ENCODE measurements around the gene CCDC15.

CCDC15 gene

DNA sequence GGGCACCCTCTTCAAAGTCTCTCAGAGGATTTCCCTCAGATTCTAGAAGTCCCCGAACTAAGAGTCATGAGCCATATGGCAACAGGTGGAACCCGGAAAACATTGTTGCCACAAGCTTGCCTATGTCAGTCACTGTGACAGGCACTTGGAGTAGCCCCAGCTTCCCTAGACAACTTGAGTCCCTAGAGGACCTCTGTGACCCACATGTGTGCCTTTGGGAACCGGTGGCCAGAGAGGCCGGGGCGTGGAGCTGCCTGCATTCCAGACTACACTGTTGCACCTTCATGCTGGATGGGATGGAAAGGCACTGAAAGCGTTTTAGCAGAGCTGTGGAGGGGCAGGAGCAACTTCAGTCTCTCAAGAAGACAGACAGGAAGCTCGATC lies 121.2 kb downstream of the CCDC15 start:
- intact Hi-C loops (cut with DNase I): no loop called here
- DNase-seq: peak in 1 of 42 donors; percentile 33

DNA sequence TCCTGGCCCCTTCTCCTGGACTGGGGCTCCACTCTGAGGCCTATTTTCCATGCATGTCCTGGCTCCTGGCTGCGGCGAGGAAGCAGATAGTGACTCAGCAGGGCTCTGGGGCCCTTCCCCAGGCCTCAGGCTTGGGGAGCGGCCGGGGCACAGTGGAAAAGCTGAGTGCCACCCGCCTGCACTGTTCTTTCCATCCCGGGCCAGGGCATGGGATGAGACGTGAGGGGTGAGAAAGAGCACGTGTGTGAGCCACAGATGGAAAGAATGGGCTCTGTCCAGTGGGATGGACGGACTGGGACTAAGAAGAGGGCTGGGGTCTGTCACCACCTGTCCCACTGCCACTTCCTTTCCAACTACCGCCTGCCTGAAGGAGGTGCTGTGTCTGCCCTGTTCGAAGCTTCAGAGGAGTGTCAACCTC lies 121.9 kb downstream of the CCDC15 start:
- intact Hi-C loops (cut with DNase I): no loop called here
- DNase-seq: no peak

DNA sequence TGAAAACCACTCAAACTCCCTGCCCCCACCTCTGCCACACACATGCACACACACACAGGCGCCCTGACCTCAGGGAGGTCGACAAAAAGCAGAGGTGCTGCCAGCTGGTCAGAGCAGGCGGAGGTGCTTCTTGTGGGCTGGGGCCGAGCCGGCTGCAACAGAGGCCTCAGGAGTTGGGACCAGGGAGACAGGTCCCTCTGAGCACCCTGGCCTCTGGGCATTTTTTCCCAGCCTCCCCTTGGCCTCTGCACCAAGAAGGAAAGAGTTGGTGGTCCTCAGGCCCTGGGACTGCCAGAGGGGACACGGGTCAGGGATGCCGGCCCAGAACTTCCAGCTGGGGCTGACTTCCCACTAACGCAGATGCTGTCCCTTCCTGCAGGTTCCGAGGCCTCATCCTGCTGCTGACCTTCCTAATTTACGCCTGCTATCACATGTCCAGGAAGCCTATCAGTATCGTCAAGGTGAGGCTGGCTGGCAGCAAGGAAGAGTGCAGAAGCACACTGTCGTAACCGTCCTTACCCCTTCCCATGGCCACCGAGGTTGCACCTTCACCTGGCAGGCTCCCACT lies 122.5 kb downstream of the CCDC15 start:
- DNase-seq: no peak
- intact Hi-C loops (cut with DNase I): no loop called here

DNA sequence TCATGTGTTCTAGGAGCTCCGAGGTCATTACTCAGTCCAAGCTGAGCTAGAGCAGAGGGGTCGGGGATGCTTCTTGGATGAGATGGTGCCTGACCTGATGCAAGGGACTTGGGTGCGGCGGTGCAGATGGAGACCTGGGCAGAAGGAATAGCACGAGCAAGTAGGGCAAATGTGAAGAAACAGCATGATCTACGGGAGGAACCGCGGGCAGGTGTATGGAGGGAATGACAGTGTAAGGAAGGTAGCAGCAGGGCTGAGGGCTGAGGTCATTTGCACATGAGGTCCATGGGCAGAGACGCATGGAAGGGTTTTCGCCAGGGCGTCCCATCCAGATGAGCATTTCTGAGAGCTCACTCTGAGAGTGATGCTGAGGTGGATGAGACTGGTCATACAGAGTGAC lies 124.0 kb downstream of the CCDC15 start:
- intact Hi-C loops (cut with DNase I): no loop called here
- no peak for DNase-seq

DNA sequence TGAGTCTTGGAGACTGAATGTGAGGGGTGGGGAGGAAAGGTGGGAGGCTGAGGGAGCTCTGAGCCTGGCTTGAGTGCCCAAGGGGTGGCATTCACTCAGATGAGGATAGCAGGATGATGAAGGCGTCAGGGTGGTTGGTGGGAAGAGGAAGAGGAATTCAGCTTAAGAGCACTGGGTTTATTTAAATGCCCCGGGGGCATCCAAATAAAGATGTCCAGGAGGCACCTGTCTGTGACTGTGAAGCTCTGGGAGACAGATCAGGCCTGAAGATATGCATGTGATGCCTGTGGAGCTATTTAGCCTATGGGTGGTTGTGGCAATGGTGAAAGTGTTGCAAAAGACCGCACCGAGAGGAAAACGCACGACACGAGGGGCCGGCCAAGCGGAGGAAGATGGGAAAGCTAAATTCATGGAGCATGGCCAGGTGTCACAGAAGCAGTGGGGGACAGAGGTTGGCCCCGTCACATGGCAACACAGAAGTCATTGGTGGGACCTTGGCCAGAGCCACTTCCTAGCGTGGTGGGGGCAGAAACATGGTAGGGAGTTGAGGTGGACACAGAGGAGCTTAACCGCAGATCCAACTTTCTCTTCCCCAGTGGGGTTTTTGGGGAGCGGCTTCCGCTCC lies 124.6 kb downstream of the CCDC15 start:
- no peak for DNase-seq
- intact Hi-C loops (cut with DNase I): no loop called here

DNA sequence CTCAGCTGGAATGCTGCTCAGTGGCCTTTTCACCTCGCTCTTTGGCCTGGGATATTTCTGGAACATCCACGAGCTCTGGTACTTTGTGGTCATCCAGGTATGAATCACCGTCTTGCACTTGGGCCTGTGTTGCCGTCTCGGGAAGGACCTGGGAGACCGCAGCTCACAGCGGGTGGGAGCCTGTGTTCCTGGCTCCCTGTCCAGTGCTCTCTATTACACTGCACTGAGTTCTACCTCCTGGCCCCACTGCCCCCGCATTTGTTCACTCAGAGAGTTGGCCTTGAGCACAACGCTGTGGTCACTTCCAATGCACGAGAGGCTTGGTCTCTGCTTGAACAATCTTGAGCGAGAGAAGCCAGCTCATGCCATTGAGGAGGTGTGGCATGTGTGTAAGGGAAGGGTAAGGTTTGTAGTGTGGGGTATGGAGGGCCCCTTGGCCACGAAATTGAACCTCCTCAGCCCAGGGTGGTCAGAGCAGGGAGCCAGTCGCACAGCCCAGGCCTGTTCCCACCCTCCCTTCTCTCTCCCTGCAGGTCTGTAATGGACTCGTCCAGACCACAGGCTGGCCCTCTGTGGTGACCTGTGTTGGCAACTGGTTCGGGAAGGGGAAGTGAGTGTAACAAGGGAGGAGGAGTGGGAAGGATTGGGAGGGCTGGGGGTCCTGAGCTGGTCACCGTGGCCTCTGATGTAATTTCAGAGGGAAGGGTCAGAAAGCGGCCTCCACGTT lies 125.3 kb downstream of the CCDC15 start:
- no peak for DNase-seq
- intact Hi-C loops (cut with DNase I): no loop called here

DNA sequence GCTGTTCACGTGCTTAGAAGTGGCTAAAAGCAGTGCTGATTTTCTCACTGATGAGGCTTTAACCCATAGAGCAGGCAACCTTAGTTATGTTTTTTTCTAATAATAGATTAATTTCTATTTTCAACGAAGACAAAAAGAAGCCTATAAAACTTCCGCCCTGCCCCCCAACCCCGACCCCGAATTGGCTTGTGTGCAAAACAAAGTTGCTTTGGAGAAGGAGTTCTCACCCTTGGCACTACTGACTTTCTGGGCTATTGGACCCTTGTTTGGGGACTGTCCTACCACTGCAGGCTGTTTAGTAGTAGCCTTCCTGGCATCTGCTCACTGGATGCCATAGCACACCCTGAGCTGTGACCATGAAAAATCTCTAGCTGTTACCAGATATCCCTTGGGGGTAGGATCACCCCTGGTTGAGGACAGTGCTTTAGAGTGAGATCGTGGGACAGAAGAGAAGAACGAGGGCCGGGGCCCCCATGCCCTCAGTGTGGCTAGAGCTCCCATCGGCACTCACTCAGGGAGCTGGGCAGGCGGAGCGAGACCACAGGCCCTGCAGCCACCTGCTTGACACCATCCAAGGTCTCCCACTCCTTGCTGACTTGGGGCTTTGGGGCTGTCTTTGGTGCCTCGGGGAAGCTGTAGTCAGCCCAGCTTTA lies 126.0 kb downstream of the CCDC15 start:
- DNase-seq: no peak
- intact Hi-C loops (cut with DNase I): no loop called here

DNA sequence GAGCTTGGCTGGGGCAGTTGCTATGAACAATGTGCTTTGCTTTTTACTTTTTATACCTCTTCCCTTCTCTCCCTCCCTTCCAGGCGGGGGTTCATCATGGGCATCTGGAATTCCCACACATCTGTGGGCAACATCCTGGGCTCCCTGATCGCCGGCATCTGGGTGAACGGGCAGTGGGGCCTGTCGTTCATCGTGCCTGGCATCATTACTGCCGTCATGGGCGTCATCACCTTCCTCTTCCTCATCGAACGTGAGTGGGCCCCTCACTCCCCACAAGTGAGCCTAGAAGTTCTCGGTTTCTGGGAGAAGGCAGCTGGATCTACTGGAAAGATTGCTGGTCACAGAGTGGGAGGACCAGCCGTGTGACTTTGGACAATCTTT lies 126.5 kb downstream of the CCDC15 start:
- intact Hi-C loops (cut with DNase I): no loop called here
- no peak for DNase-seq

DNA sequence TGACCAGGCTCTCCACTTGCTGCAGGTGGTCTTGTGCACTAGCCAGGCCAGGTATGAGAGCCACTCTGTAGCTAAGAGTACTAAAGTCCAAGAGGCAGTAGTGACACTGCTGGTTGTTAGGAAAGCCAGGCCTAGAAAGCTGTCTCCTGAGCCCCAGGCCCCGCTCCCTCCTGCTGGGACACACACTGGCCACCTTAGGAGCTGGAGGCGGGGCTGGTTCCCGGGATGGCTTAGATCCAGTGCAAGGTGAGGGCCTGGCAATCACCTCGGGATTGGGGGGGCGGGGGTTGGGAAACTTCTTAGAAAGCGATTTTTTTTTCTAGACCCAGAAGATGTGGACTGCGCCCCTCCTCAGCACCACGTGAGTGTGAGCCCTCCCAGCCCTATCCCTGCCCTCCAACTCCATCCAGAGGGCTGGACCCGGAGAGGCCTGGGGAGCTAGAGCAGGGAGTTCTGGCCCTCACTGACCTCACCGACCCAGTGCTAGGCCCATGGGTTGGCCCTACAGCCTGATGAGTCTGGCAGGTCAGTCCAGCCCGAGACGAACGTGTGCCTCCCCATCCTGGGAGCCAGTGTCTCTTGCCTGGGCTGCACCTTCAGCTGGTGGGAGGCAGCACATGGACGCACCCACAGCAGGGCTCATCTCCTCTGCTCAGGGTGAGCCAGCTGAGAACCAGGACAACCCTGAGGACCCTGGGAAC lies 127.2 kb downstream of the CCDC15 start:
- DNase-seq: no peak
- intact Hi-C loops (cut with DNase I): no loop called here

DNA sequence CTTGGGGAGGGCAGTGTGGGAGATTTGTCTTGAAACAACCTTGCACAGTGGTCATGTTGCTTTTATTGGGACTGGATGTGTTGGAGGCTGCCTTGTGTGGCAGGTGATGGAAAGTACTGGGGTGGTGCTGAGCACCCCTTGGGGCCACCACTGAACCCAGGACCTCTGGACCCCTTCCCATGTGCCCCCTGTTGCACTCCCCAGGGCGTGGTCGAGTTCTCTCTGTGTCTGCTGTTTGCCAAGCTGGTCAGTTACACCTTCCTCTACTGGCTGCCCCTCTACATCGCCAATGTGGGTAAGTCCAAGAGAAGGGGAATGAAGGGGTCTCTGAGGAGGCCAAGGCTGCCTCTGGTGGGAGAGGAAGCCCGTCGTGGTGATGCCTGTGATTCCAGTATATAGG lies 128.0 kb downstream of the CCDC15 start:
- no peak for DNase-seq
- intact Hi-C loops (cut with DNase I): no loop called here

DNA sequence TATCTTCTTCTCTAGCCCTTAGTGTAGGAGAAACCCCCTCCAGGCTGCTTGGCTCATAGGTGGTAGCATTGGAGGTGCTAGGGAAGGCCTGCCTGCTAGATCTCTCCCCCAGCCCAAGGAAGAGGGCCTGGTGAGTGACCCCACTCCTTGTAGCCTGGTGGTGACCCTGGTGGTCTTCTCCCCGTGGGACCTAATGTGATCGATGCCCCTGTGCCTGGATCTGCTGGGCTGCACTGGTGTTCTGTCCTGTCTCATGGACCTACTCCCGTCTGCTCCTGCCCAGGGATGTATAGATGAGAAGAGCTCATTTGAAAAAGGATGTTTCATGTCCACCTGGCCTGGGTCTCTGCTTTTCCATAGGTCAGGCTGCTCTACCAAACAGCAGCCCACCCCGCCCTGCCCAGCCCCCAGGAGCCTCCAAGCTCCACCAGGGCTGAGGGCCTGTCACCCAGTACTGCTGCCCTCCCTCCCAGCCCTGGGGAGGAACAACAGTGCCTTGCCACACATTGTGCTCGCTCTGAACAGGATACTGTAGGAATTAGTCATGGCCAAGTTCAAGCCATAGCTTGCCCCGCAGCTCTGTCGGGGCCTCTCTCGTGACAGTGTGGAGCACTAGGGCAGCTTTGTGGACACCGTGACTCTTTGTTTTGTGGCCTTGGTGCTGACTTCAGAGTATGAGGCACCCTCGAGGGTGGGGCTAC lies 128.8 kb downstream of the CCDC15 start:
- intact Hi-C loops (cut with DNase I): no loop called here
- DNase-seq: no peak

DNA sequence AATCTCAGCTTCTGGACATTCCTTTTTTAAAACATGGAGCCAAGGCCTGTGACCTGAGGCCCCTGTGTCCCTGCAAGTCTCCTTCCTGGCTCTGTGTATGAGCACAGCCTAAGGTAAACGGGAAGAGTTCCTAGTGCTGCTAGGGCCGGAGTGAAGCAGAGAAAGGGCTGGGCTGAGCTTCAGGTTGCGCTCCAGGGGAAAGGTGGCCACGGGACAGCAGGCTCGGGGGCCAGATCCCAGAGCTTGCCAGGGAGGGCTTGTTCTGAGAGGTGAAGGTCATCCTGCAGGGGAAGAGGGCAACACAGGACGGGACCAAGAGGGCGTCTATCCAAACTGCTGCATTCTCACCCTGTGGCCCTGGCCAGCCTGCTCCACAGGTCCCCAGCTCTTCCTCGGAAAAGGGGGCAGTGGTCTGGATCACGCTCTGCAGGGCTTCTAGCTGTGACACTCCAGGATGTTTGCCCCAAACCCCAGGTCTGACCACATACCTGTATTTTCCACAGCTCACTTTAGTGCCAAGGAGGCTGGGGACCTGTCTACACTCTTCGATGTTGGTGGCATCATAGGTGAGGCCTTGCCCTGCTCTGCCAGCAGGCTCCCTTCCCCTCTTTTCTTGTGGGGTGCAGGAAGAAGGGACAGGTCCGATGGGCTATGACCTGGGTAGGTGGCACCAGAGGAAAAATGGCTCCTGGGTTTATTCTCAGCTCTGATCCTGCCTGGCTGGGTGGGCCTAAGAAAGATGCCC lies 129.5 kb downstream of the CCDC15 start:
- DNase-seq: no peak

DNA sequence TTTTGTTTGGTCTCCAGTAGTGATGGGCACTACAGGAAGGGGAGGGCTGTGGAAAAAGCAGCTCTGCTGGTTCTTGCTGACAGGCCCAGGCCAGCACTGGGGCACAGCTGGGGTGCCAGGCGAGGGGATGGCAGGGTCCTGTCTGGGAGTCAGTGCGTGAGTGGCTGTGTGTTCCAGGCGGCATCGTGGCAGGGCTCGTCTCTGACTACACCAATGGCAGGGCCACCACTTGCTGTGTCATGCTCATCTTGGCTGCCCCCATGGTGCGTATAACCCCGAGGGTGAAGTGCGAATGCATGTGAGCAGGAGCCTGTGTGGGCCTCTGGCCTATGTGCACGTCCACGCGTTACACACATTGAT lies 130.0 kb downstream of the CCDC15 start:
- no peak for DNase-seq
- intact Hi-C loops (cut with DNase I): no loop called here

More for the DNA sequence above, 129.5 kb downstream of the CCDC15 start:
- intact Hi-C loops (cut with DNase I): no loop called here

DNA sequence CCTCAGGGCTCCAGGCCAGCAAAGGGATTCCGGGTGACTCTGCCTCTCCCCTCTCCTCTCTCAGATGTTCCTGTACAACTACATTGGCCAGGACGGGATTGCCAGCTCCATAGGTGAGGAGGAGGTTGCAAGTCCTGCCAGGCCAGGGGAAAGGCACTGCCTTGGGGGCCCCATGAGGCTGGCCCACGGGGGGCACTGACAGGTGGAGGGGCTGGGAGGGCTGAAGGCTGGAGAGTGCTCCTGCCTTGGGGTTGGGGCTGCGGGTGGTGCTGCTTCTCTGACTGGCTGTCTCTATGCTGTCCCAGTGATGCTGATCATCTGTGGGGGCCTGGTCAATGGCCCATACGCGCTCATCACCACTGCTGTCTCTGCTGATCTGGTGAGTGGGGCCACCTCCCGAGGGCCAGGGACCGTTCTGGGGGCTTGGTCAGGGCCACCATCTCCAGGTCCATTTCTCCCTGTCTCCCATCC lies 130.8 kb downstream of the CCDC15 start:
- intact Hi-C loops (cut with DNase I): no loop called here

DNA sequence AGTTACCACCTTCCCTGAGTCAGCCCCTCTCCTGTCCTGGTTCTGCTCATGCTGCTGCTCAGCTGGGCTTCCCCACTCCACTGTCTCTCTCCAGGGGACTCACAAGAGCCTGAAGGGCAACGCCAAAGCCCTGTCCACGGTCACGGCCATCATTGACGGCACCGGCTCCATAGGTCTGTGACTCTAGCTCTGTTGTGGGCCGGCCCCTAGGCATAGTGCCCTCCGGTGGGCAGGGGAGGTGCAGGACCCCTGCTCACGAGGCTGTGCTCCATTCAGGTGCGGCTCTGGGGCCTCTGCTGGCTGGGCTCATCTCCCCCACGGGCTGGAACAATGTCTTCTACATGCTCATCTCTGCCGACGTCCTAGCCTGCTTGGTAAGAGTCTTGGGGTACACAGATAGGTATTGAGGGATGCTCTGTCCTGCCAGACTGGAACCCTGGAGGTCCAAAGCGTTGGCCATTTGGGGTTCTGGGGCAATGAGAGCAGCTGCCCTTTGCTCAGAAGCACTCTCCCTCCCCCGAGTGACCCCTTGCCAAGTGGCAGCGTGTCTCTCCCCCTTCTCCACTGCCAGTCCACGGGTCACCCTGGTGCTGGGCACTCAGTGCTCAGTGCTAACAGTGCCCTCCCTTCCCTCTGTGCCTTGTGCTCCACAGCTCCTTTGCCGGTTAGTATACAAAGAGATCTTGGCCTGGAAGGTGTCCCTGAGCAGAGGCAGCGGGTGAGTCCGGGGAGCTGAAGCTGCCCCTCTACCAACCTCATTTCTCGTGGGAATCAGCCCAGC lies 131.5 kb downstream of the CCDC15 start:
- intact Hi-C loops (cut with DNase I): no loop called here
- no peak for DNase-seq

More for the DNA sequence above, 130.8 kb downstream of the CCDC15 start:
- DNase-seq: no peak

DNA sequence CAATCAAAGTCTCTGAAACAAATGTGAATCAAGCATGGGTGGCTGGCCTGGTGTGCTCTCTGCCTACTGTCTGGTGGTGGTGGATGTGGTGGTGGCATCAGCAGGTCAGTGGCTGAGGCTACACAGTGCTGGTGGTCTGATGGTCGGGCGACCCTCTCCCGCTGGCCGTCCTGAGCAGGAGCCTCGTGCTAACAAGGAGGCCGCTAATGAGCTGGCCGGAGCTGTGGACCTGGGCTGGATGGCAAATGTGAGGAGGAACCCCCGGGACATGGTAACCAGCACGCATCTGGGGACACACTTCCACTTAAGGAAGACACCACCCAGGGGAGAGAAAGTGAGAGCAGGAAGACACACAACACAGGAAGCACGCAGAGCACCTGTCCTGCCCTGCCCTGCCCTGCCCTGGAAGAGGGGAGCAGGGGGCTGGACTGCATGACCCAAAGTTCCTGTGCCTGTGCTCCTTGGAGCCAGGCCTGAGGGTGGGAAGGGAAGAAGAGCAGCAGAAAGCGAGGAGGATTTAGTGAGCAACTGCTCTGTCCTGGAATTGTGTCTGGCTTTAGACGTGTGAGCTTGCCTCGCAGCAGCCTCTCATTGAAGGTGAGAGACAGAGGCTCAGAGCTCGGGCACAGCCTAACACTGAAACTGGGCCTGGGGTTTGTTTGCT lies 132.8 kb downstream of the CCDC15 start:
- DNase-seq: no peak
- intact Hi-C loops (cut with DNase I): no loop called here

DNA sequence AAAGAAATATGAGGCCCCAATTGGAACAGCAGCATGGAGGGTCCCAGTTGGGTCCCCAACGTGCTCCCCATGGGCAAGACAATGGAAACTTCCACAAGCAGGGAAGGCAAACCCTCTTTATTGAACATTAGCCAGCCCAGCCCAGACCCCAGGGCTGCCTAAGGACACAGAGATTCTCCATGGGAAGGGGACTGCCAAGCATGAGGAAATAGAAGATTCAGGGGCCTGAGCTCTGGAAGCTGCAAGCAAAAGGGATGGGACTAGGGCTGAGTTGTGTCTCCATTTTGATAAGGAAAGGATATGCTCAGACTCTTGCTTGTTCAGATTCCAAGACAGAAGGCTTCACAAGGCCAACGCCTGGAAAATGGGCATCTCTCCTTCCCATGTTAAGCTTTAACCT lies 134.1 kb downstream of the CCDC15 start:
- intact Hi-C loops (cut with DNase I): no loop called here

More for the DNA sequence above, 134.1 kb downstream of the CCDC15 start:
- no peak for DNase-seq
